HCT116 (cell line): ENCODE data around the gene TBXAS1.

ENCODE experiments used
- CTCF ChIP-seq, 3 experiments: fragments of 200-600 bp in 1 of 3; sonication (generic) in 1 of 3; IDR thresholded peaks in 2 of 3; conservative IDR thresholded peaks in 1 of 3; 2 replicates each; pipeline ENCODE4 v1.5.1; 2012 to 2017; ENCODE audit warnings: low read depth in 2 of 3, low read length in 2 of 3, antibody characterized with exemption in 1 of 3, borderline replicate concordance in 1 of 3, control low read depth in 1 of 3, mild to moderate bottlenecking in 1 of 3, mixed read lengths in 1 of 3, mixed run types in 1 of 3, moderate library complexity in 1 of 3; ENCODE audit not compliant: insufficient read depth in 1 of 3
- EZH2phosphoT487 ChIP-seq: fragments of 200-600 bp; IDR thresholded peaks from 2 replicates; pipeline ENCODE4 v1.6.1; 2018; ENCODE audit warnings: antibody characterized with exemption, borderline replicate concordance
- FOSL1 ChIP-seq: IDR thresholded peaks from 2 replicates; pipeline ENCODE4 v1.6.1; 2012; ENCODE audit warnings: low read depth
- MAX ChIP-seq: IDR thresholded peaks from 2 replicates; pipeline ENCODE4 v1.6.1; 2012
- POLR2A ChIP-seq: IDR thresholded peaks from 2 replicates; pipeline ENCODE4 v1.7.0; 2011; ENCODE audit warnings: borderline replicate concordance; ENCODE audit not compliant: insufficient read depth, insufficient read length; ENCODE audit errors: extremely low read depth
- SP1 ChIP-seq: IDR thresholded peaks from 2 replicates; pipeline ENCODE4 v1.6.1; 2012; ENCODE audit warnings: low read depth
- ZBTB33 ChIP-seq: IDR thresholded peaks from 2 replicates; pipeline ENCODE4 v1.6.1; 2011; ENCODE audit warnings: mild to moderate bottlenecking, low read length, moderate library complexity; ENCODE audit not compliant: insufficient replicate concordance; ENCODE audit errors: extremely low read depth
- ZNF274 ChIP-seq: fragments of 200-500 bp; sonication (Bioruptor generic); IDR thresholded peaks from 2 replicates; pipeline ENCODE4 v1.6.1; 2014; ENCODE audit warnings: mild to moderate bottlenecking, low read depth, low read length, inconsistent platforms

GRCh38 chr7:139838276-139838675, 9.2 kb downstream of the TBXAS1 start:
- TF ChIP-seq ZNF274: no peak
- no peak for TF ChIP-seq FOSL1
- TF ChIP-seq CTCF (IDR thresholded peaks at IDR 0.05 in 2 of 3, conservative IDR thresholded peaks at IDR 0.05 in 1 of 3; ENCODE audit: borderline replicate concordance in 1 of 3, insufficient read depth in 1 of 3, low read depth in 2 of 3, low read length in 2 of 3): no peak
- TF ChIP-seq POLR2A: no peak
- TF ChIP-seq EZH2phosphoT487: no peak
- no peak for TF ChIP-seq MAX
- TF ChIP-seq SP1: no peak
- no peak for TF ChIP-seq ZBTB33
